Stimulated activated memory B cell treated with anti-CD40 and anti-IgM and Interleukin-4, amounts not matched to agents 10 μg/mL and 1 μg/mL and 100 μg/mL, for 72 hours (primary cell): ENCODE results near the gene SERGEF.

Experiments used
- ATAC-seq: fragments of 150-1000 bp; cut with Tn5 transposase; 2 replicates; pipeline ENCODE4 v1.10.0; 2021
- H3K27ac Mint-ChIP-seq: one replicate; pipeline ENCODE4 v1.8.0; 2022; ENCODE audit warnings: mild to moderate bottlenecking, mixed read lengths
- H3K27me3 Mint-ChIP-seq: one replicate; pipeline ENCODE4 v1.8.0; 2022; ENCODE audit warnings: mixed read lengths
- H3K36me3 Mint-ChIP-seq: one replicate; pipeline ENCODE4 v1.8.0; 2022; ENCODE audit warnings: mixed read lengths
- H3K4me1 Mint-ChIP-seq: one replicate; pipeline ENCODE4 v1.8.0; 2022; ENCODE audit warnings: mixed read lengths
- H3K4me3 Mint-ChIP-seq: one replicate; pipeline ENCODE4 v1.8.0; 2022; ENCODE audit warnings: mild to moderate bottlenecking, moderate library complexity, mixed read lengths
- H3K9me3 Mint-ChIP-seq: one replicate; pipeline ENCODE4 v1.8.0; 2022; ENCODE audit warnings: mixed read lengths

The SERGEF gene

DNA sequence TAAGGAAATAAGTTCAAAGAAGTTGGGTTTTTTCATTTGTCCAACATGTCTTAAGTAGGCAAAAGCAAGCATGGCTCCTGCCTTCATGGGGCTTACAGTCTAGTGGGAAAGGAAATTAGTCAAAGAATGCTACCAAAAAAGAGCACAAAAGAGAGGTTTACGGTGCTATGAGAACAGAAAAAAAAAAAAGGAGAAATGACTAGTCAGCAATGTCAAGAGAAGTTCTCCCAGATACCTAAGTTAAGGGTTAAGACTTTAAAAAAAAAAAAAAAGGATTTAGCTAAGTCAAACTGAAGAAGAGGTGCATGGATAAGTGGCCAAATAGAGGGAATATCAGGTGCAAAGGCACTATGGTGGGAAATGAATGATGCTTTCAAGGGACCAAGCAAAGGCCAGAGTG is 29.3 kb downstream of the SERGEF start:
- peaks cover 47% of the 10 kb centered on the region for H3K36me3 Mint-ChIP-seq
- H3K4me1 Mint-ChIP-seq, result peaks cover 10% of the 10 kb centered on the region
- H3K4me3 Mint-ChIP-seq, result no peak overlapping the region
- no peaks in the 10 kb centered on the region for H3K9me3 Mint-ChIP-seq
- no peak for ATAC-seq
- H3K27ac Mint-ChIP-seq, result no peak overlapping the region
- no peaks in the 10 kb centered on the region for H3K27me3 Mint-ChIP-seq

DNA sequence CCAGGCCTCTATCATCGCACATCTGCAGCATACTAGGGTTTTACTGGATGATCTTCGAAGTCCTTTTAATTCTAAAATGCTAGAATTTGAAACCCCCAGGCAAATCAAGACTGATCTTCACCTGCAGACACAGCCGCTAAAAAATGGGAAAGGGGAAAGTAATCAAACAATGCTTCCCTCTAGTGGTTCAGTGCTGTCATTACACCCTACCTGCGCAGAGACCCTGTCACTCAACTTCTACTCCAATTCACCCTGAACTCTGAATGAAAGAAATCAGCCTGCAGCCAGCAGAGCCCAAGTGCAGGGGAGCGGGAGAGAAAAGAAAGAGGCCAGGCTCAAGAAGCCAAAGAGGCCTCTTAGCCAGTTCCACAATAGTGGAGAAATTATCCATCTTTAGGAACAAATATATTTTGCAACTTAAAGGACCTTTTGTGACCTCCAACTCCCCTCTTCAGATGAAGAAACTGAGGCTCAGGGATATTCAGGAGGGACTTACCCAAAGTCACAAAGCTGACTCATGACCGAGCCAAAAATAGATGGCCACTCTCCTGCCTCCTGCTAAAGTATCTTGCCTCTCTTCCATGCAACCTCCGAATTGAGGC is 33.0 kb downstream of the SERGEF start:
- no peak overlapping the region for H3K27ac Mint-ChIP-seq
- H3K4me1 Mint-ChIP-seq, result peaks cover 11% of the 10 kb centered on the region
- H3K27me3 Mint-ChIP-seq, result no peaks in the 10 kb centered on the region
- no peak for ATAC-seq
- H3K4me3 Mint-ChIP-seq, result no peak overlapping the region
- peaks cover 55% of the 10 kb centered on the region for H3K36me3 Mint-ChIP-seq
- no peaks in the 10 kb centered on the region for H3K9me3 Mint-ChIP-seq

DNA sequence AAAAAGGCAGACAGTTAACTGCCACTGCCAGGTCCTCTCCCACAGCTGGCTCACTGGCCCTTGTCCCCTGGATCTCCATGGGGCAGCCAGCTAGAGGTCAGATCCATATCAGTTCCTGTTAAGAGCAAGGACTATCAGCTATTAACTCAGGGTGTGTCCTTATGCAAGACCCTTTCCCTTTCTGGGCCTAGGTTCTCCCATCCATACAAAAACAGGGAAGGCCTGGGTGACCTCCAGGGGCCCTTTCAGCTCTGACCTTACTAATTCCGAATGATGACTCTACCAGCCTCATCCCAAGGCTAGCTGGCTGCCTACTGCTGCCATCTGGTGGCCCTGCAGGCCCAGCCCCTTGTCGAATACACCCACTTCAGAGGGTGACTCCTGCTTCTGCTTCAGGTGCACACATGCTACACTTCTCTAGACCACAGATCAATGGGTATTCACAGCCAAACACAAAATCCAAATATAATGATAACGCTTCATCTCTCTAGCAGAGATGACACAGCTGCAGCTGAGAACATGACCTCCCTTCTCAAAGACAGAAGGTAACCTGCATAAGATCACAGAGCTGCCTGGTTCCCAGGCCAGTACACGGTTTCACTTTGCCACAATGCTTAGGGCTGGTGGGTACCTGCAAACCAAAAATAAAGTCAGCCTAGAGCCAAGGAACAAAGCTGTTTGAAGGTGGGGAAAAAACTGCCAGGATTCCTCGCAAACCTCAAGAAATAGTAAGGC is 34.1 kb downstream of the SERGEF start:
- Mint-ChIP-seq H3K4me1 (peaks cover 11% of the 10 kb centered on the region), H3K4me3 (no peak overlapping the region), H3K36me3 (peaks cover 57% of the 10 kb centered on the region), H3K27me3 (no peaks in the 10 kb centered on the region), H3K9me3 (no peaks in the 10 kb centered on the region), H3K27ac (no peak overlapping the region)
- ATAC-seq, result no peak

DNA sequence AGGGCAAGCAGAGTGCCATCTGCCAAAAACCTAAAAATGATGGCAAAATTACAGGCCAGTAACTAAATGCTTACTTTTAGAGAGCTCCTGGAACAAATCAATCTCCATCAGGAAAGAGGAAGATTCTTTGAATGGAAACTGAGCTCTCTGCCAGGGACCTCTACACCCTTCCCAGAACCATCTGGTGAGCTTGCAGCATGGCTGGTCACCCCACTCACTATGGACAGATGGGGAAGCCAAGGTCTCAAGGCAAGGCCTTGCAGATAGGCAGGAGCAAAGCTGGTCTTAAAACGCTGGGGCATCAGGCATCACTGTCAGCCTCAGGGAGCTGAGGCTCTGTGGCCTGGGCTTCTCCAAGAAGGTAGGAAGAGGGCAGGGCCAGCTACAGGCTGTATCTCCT is 36.2 kb downstream of the SERGEF start:
- peaks cover 68% of the 10 kb centered on the region for H3K36me3 Mint-ChIP-seq
- no peak overlapping the region for H3K4me3 Mint-ChIP-seq
- no peak overlapping the region for H3K27ac Mint-ChIP-seq
- peaks cover 2% of the 10 kb centered on the region for H3K9me3 Mint-ChIP-seq
- H3K4me1 Mint-ChIP-seq, result peaks cover 11% of the 10 kb centered on the region
- no peak for ATAC-seq
- no peaks in the 10 kb centered on the region for H3K27me3 Mint-ChIP-seq

DNA sequence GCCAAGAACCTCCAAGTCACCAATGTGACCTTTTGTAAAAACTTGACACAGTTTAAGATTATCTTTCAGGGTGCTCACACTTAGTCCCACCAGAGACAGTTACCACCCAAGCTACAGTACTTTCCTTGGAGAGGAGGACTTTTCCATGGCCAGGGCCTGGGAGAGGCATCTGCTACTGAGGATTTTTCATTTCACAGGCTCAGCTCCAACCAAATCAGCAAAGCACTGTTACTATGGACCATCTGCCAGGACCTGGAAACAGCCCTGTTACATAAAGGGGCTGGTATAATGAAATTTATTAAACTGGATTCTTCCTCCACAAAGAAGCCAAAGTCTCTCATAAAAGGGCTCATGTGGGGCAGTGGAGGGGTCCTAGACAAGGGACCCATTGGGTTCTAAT is 38.6 kb downstream of the SERGEF start:
- Mint-ChIP-seq H3K27ac (no peak overlapping the region), H3K4me3 (no peak overlapping the region), H3K9me3 (peaks cover 3% of the 10 kb centered on the region), H3K36me3 (peaks cover 79% of the 10 kb centered on the region), H3K27me3 (no peaks in the 10 kb centered on the region), H3K4me1 (peaks cover 5% of the 10 kb centered on the region)
- no peak for ATAC-seq

DNA sequence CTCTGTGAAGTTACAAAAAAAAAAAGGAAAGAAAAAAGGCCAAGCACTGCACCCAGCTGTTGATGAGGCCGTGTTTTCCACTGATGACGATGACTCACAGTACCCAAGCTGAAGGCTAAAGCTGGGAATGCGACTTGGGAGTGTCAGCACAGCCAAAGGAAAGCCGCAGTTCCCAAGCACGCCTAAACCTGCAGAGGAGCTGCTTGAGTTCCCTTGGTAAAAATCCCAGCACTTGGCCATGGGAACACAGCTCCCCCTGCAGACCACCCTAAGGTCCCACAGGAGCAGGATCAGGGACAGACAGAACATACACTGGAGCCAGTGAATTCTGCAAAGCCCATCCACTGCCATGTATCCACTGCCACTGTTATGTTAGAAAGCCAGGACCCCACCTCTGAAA is 39.9 kb downstream of the SERGEF start:
- Mint-ChIP-seq H3K9me3 (peaks cover 3% of the 10 kb centered on the region), H3K4me3 (no peak overlapping the region), H3K27ac (no peak overlapping the region), H3K36me3 (peaks cover 70% of the 10 kb centered on the region), H3K4me1 (no peaks in the 10 kb centered on the region), H3K27me3 (no peaks in the 10 kb centered on the region)
- ATAC-seq, result no peak

DNA sequence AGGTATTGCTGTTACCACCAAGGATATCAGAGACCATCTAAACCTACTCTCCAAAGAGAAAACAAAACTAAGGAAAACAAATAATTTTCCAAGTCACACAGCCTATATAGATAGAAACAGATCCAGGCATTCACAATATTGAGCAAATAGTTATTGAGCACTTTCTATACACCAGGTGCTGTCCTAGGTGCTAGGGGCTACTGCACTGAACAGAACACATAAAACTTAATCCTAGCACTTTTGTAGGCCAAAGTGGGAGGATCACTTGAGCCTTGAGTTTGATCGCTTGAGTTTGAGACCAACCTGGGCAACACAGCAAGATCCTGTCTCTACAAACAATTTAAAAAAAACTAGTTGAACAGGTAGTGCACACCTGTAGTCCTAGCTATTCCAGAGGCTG is 44.6 kb downstream of the SERGEF start:
- no peak overlapping the region for H3K4me3 Mint-ChIP-seq
- no peak for ATAC-seq
- H3K9me3 Mint-ChIP-seq, result peaks cover 3% of the 10 kb centered on the region
- no peaks in the 10 kb centered on the region for H3K27me3 Mint-ChIP-seq
- peaks cover 7% of the 10 kb centered on the region for H3K4me1 Mint-ChIP-seq
- peaks cover 67% of the 10 kb centered on the region for H3K36me3 Mint-ChIP-seq
- no peak overlapping the region for H3K27ac Mint-ChIP-seq

DNA sequence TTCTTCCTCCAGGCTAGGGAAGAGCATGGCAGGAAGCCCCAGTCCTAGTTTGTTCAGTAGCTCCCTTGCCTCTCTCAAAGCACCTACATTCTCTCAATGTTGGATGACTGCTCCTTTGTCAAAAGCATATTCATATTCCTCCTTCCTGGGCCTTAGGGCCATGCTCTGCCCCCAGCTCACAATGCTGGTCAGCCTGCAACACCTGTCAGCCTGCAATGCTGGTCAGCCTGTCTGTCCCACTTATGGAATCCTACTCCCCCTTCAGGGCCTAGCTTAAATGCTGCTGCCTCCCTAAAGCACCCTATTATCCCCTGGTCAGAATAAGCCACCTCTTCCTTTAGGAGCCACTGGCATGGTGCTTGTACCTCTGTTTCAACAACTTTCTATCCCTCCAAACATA is 45.2 kb downstream of the SERGEF start:
- H3K27ac Mint-ChIP-seq, result no peak overlapping the region
- H3K36me3 Mint-ChIP-seq, result peaks cover 64% of the 10 kb centered on the region
- peaks cover 3% of the 10 kb centered on the region for H3K9me3 Mint-ChIP-seq
- no peaks in the 10 kb centered on the region for H3K27me3 Mint-ChIP-seq
- no peak overlapping the region for H3K4me3 Mint-ChIP-seq
- no peak for ATAC-seq
- H3K4me1 Mint-ChIP-seq, result peaks cover 7% of the 10 kb centered on the region

DNA sequence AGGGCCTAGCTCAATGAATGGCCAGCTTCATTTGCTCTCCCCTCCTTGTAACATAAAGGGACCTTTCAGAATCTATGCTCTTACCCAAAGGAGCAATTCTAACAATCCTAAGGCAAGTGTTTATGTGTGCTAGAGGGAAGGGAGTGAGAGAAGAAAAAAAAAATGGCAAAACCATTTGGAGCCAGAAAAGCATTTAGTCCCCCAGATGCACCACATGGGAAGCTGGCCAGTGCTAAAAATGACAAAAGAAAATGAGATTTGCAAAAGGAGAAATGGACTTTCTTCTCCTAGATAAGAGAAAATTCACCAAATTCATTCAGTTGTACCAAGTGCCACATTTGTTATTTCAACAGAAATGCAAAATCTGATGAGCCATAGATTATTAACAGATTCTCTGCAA is 52.8 kb downstream of the SERGEF start:
- Mint-ChIP-seq H3K27ac (no peak overlapping the region), H3K4me1 (peaks cover 7% of the 10 kb centered on the region), H3K27me3 (no peaks in the 10 kb centered on the region), H3K9me3 (no peaks in the 10 kb centered on the region), H3K36me3 (peaks cover 85% of the 10 kb centered on the region), H3K4me3 (no peak overlapping the region)
- no peak for ATAC-seq

DNA sequence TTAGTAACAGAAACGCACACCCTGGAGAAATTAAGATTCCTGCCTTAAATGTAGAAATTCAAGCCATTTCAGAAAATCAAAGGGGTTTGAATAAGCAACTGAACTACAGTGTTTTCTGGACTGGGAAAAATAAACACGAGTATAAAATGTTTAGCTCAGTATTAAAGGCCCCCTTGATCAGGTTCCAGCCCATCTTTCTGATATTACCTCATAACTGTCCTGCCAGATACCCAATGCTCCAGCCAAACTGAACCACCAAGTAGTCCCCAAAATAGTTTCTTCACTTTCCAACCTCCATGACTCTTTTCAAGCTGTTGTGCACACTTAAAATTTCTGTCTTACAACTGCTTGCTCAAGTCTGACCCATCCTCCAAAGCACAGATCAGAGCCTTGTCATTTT is 54.4 kb downstream of the SERGEF start:
- ATAC-seq, result no peak
- H3K36me3 Mint-ChIP-seq, result peaks cover 86% of the 10 kb centered on the region
- H3K4me1 Mint-ChIP-seq, result no peaks in the 10 kb centered on the region
- H3K4me3 Mint-ChIP-seq, result no peak overlapping the region
- H3K27ac Mint-ChIP-seq, result no peak overlapping the region
- no peaks in the 10 kb centered on the region for H3K9me3 Mint-ChIP-seq
- no peaks in the 10 kb centered on the region for H3K27me3 Mint-ChIP-seq

DNA sequence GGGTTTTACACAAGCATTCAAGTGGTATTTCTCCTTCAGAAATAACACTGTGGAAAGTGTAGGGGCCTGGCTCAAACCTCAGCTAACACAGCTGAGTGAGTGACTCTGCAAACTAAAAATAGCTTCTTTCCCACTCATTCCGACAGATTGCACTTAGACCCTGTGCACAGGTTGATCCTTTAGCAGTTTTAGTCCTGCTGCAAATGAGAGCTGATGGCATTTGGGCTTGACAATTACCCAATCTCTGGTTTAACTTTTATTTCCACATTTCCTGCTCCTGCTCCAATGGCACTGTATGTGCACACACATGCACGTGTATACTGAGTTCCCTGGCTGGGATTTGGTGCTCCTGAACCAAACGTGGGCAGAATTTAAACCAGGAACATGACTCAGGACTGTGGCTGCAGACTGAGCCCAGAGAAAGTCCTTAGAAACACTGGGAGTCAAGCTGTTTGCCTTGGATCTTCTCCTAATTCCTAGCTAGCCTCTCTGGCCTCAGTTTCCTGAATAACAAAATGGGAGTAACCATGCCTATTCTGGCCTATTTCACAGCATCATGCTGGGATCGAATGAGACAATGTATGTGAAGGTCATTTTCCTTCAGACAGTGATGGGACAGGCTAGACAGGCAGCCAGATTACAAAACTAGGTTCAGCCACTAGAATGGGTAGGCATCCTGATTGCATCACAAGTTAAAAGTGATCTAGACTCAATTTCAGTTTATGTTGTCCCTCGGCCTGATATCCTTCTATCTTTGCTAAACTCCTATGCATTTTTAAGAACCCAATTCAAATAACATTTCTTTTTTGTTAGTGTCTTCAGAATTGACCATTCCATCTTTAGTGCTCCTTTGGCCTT is 58.2 kb downstream of the SERGEF start:
- H3K27me3 Mint-ChIP-seq, result no peaks in the 10 kb centered on the region
- H3K27ac Mint-ChIP-seq, result no peak overlapping the region
- no peaks in the 10 kb centered on the region for H3K4me1 Mint-ChIP-seq
- H3K36me3 Mint-ChIP-seq, result peaks cover 91% of the 10 kb centered on the region
- ATAC-seq, result no peak
- no peaks in the 10 kb centered on the region for H3K9me3 Mint-ChIP-seq
- no peak overlapping the region for H3K4me3 Mint-ChIP-seq

DNA sequence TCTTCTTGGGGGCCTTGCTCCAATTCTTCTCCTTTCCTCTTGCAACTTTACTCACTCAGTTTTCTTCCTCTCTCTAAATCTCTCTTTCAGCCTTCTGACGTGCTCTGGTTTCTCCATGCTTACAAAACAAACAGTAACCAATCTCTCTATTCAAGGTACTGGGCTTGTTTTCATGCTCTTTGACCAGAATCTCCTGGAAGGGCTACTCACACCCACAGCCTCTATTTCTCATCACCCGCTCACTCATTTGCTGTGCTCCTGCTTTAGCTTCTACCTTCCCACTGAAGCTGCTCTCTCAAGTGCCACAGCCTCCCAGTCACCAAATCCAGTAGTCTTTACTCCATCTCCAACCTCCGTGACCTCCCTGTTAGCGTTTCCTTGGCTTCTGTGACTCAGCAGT is 60.4 kb downstream of the SERGEF start:
- no peaks in the 10 kb centered on the region for H3K9me3 Mint-ChIP-seq
- H3K4me1 Mint-ChIP-seq, result no peaks in the 10 kb centered on the region
- H3K4me3 Mint-ChIP-seq, result no peak overlapping the region
- no peak for ATAC-seq
- peaks cover 91% of the 10 kb centered on the region for H3K36me3 Mint-ChIP-seq
- no peak overlapping the region for H3K27ac Mint-ChIP-seq
- no peaks in the 10 kb centered on the region for H3K27me3 Mint-ChIP-seq

DNA sequence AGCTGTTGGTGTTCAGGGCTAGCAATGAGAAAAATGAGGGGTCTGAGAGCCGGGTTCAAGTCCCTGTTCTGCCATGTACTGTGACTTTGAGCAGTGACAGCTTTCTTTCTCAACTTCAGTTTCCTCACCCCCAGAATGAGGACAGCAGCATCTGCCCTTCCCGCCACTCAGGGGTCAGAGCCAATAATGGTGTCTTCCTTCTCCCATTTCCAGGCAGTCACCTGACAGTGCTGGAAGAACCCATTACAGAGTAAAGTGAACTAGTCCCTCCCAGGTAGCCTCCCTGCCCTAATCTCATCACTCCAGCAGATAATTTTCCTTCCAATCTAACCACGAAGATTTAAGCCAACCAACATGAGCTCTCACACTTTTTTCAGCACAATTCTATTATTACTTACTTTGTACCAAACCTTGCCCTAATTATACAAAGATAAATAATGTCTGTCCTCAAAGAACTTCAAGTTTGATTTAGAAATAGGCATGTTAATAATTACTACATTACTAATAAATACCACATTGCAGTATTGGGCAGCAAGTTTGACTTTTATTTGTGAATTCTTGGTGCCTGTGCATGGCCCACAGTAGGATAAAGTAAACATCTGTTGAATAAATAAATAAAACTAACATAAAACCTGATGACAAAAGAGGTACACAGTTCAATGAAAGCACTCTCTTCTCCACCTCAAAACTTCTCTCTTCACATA is 61.0 kb downstream of the SERGEF start:
- Mint-ChIP-seq H3K9me3 (no peaks in the 10 kb centered on the region), H3K27me3 (no peaks in the 10 kb centered on the region), H3K27ac (no peak overlapping the region), H3K4me3 (no peak overlapping the region), H3K4me1 (no peaks in the 10 kb centered on the region), H3K36me3 (peaks cover 91% of the 10 kb centered on the region)
- ATAC-seq, result no peak

DNA sequence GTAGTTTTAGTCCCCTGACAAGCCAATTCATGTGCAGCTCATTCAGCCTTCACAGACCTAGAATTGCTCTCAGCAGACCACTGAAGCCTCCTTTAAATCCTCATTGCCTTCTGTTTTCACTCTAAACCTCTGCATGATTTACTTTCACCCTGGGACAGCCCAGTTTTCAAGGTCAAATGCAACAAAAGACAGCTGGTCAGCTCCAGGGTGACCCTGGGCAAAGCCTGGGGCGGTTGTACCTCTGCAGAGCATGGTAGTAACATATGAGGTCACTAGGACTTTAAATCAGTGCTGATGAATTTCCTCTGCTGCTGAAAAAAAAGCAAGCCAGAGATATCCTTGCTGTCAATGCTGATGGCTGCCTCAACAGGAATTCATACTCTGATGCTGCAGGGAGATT is 62.2 kb downstream of the SERGEF start:
- ATAC-seq, result no peak
- no peaks in the 10 kb centered on the region for H3K9me3 Mint-ChIP-seq
- H3K4me1 Mint-ChIP-seq, result no peaks in the 10 kb centered on the region
- H3K4me3 Mint-ChIP-seq, result no peak overlapping the region
- H3K27me3 Mint-ChIP-seq, result no peaks in the 10 kb centered on the region
- H3K27ac Mint-ChIP-seq, result no peak overlapping the region
- peaks cover 91% of the 10 kb centered on the region for H3K36me3 Mint-ChIP-seq

DNA sequence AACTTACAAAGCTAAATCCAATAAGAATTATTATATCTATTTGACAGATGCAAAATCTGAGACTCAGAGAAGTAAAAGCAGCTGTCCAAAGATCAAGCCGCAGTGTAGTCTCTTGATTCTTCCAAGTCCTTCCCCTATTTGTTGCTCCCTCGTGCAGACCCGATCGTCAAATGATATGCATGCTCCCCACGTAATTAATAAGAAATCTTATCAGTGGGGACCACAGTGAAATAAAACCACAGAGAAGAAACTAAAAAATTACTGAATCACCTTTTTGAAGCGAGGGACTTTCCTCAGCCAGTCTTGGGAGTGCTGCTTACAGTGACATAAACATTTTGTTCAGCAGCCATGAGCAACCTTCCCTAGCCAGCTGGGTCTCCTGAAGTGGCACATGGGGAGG is 64.6 kb downstream of the SERGEF start:
- peaks cover 93% of the 10 kb centered on the region for H3K36me3 Mint-ChIP-seq
- H3K27ac Mint-ChIP-seq, result no peak overlapping the region
- H3K9me3 Mint-ChIP-seq, result peaks cover 5% of the 10 kb centered on the region
- no peaks in the 10 kb centered on the region for H3K27me3 Mint-ChIP-seq
- no peak overlapping the region for H3K4me3 Mint-ChIP-seq
- no peaks in the 10 kb centered on the region for H3K4me1 Mint-ChIP-seq
- no peak for ATAC-seq
